GM12874 (cell line): Measurements from ENCODE around the gene WNT3.

Experiments
- TF ChIP-seq, protein P1 (sequence below): IDR thresholded peaks from 2 replicates; pipeline ENCODE4 v1.5.1; 2011; ENCODE audit warnings: low read depth, mild to moderate bottlenecking, control low read depth, low read length, moderate library complexity; ENCODE audit not compliant: insufficient read depth

WNT3 gene

GRCh38 chr17:46809110-46809571, 9.4 kb downstream of the WNT3 start:
- TF ChIP-seq, protein P1, sequence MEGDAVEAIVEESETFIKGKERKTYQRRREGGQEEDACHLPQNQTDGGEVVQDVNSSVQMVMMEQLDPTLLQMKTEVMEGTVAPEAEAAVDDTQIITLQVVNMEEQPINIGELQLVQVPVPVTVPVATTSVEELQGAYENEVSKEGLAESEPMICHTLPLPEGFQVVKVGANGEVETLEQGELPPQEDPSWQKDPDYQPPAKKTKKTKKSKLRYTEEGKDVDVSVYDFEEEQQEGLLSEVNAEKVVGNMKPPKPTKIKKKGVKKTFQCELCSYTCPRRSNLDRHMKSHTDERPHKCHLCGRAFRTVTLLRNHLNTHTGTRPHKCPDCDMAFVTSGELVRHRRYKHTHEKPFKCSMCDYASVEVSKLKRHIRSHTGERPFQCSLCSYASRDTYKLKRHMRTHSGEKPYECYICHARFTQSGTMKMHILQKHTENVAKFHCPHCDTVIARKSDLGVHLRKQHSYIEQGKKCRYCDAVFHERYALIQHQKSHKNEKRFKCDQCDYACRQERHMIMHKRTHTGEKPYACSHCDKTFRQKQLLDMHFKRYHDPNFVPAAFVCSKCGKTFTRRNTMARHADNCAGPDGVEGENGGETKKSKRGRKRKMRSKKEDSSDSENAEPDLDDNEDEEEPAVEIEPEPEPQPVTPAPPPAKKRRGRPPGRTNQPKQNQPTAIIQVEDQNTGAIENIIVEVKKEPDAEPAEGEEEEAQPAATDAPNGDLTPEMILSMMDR, result no peak

- TF ChIP-seq, protein P1, result no peak
Measured at GRCh38 chr17:46805771-46806170, 12.7 kb downstream of the WNT3 start.

DNA sequence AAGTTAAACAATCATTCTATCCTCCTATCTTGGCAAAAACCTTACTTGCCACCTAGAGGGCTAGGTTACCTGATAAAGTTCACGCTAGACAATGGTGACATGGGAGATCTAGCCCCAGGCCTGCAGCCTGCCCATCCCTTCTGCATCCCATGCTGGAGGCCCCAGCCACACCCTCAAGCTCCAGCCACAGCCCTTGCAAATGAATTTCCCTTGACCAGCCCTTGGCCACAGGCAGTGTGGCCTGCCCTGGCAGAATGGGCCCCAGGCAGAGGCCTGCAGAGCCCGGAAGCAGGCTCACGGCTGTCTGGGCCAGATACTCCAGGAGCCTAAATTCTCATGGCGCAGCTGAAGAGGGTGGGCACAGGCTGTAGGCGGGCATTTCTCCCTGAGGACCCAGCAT, 14.9 kb downstream of the WNT3 start:
- TF ChIP-seq, protein P1, result no peak

DNA sequence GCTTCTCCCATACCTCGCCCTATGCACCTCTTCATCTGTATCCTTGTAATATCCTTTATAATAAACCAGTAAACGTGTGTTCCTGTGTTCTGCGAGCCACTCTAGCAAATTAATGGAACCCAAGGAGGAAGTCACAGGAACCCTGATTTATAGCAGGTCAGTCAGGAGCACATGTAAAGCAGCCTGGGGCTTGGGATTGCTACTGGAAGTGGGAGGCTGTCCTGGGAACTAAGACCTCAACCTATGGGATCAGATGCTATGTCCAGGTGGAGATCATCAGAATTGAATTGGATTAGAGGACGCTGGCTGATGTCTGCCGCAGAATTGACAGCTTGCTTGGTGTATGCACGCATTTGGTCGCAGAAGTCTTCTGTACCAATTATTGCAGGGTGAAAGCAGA, 15.7 kb downstream of the WNT3 start:
- TF ChIP-seq, protein P1, result no peak

GRCh38 chr17:46800573-46800972, 17.9 kb downstream of the WNT3 start:
- TF ChIP-seq, protein P1, result no peak

- TF ChIP-seq, protein P1, result no peak
Measured at GRCh38 chr17:46796956-46797530, 21.4 kb downstream of the WNT3 start.

DNA sequence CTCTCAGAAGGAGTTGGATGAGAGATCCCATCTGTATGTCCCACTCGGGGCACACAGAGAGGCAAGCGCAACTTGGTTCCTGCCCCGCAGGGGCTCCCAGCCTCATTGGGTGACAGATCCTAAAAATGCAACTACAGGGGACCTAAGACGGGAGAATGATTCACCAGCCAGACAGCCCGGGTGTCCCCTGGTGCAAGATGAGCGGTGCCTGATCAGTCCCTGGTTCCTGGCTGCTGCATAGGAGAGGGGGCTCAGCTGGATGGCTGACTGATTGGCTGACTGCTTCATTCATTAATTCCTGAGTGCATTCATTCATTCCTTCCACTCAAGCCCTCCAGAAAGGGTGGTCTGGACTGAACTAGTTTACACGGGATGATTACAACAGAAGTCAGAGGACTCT, 22.0 kb downstream of the WNT3 start:
- TF ChIP-seq, protein P1, result no peak
